ENCODE measurements around the gene SPACA7. TPM values are rescaled to one million over a fixed set of nuclear protein-coding genes. Genes with fewer than 3 reads are reported as not detected.
"Not testable (repeated sequence)": the region's sequence is repeated elsewhere in the genome, so short reads cannot be mapped to it uniquely, and the experiment has no call there.

The SPACA7 gene
- total RNA-seq, 1 donor = not detected

DNA sequence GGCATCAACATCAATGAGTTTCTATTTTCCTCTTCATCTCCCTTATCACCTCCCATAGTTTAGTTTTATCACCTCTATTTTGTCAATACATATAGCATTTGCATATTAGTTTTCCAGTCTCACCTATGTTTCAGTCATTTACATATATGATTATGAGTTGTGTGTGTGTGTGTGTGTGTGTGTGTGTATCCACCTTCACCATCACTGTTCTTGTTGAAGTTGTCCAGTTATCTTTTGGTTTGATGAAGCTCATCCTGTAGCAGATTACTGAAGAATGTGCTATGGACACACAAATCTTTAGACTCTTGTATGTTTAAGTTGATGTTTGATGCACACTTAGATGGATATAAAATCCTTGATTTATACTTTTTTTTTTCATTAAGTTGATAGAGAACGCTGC, 40.5 kb downstream of the SPACA7 start:
- TF ChIP-seq, protein P1, sequence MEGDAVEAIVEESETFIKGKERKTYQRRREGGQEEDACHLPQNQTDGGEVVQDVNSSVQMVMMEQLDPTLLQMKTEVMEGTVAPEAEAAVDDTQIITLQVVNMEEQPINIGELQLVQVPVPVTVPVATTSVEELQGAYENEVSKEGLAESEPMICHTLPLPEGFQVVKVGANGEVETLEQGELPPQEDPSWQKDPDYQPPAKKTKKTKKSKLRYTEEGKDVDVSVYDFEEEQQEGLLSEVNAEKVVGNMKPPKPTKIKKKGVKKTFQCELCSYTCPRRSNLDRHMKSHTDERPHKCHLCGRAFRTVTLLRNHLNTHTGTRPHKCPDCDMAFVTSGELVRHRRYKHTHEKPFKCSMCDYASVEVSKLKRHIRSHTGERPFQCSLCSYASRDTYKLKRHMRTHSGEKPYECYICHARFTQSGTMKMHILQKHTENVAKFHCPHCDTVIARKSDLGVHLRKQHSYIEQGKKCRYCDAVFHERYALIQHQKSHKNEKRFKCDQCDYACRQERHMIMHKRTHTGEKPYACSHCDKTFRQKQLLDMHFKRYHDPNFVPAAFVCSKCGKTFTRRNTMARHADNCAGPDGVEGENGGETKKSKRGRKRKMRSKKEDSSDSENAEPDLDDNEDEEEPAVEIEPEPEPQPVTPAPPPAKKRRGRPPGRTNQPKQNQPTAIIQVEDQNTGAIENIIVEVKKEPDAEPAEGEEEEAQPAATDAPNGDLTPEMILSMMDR (IDR thresholded peaks at IDR 0.05; ENCODE audit: insufficient read depth, low read depth, low read length) = no peak
- no peak for DNase-seq (ENCODE audit: low read depth)
- no peak overlapping the region for H3K4me3 ChIP-seq (ENCODE audit: low read depth, low read length)

DNA sequence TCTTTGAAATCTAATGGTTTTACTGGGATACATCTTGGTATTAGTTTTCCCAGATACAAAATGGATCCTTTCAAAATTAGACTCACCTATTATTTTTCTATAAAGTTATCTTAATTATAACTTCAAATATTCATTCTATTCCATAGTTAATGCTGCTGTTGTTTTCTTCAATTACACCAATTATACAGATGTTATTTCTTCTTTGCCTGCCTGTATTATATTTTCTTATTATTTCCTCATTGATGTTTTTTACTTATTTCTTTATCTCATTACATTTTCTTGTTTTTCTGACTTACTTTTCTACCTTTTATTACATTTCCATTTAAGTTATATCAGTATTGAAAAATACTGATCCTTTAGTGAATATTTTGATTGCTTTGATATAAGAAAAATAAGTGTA, 40.9 kb downstream of the SPACA7 start:
- no peak for DNase-seq (ENCODE audit: low read depth)
- TF ChIP-seq, protein P1 (IDR thresholded peaks at IDR 0.05; ENCODE audit: insufficient read depth, low read depth, low read length) = no peak
- H3K4me3 ChIP-seq (ENCODE audit: low read depth, low read length) = no peak overlapping the region

DNA sequence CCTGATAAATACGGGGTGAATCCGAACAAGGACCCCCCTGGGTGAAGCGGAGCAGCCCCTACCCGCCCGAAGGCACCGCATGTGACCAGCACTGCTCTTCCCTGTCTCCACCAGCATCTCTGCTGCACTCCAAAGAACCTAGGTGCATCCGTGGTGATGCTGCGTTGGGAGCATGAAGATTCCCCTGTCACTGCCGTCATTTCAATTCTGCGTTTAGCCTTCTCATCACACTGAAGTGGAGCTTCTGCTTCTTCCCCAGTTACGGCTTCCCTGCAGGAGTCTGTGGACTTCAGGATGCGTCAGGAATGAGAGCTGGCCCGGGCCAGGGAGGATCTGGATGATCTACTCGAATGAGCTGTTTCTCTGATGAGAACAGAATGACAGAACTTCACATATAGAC, 47.9 kb downstream of the SPACA7 start:
- no peak overlapping the region for H3K4me3 ChIP-seq (ENCODE audit: low read depth, low read length)
- TF ChIP-seq, protein P1 (IDR thresholded peaks at IDR 0.05; ENCODE audit: insufficient read depth, low read depth, low read length) = no peak
- no peak for DNase-seq (ENCODE audit: low read depth)

DNA sequence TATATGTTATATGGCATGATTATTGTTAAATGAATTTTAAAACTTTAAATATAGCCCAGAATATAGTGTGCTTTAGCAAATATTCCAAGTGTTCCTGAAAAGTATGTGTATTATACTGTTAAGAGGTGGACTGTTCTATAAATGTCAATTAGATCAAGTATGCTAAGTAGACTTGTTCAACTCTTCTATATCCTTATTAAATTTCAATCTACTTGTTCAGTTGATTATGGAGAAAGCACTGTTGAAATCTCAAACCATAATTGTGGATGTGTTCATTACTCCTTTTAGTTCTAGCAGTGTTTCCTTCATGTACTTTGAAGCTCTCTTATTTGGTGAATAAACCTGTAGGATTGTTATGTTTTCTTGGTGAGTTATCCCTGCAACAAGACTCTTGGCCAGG, 52.5 kb downstream of the SPACA7 start:
- no peak for DNase-seq (ENCODE audit: low read depth)
- no peak overlapping the region for H3K4me3 ChIP-seq (ENCODE audit: low read depth, low read length)
- TF ChIP-seq, protein P1 (IDR thresholded peaks at IDR 0.05; ENCODE audit: insufficient read depth, low read depth, low read length) = no peak

DNA sequence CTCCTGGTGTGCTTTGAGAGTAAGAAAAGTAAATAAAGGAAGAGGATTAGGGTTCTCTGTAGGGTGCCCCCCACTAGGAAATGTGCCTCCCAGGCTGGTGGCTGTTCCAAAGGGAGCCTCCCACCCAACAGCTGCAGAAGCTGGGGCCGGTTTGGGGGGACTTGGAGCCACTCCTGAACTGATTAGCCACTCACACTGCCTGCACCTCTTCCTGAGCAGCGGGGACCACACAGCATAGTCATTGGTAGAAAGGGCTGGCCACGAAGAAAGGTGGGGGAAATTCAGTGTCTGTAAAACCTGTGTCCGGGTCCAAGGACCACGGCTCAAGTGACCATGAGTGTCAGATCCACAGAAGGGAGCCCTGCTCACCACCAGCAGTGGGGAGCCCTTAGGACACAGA, 55.6 kb downstream of the SPACA7 start:
- no peak for DNase-seq (ENCODE audit: low read depth)
- no peak overlapping the region for H3K4me3 ChIP-seq (ENCODE audit: low read depth, low read length)
- TF ChIP-seq, protein P1 (IDR thresholded peaks at IDR 0.05; ENCODE audit: insufficient read depth, low read depth, low read length) = no peak

DNA sequence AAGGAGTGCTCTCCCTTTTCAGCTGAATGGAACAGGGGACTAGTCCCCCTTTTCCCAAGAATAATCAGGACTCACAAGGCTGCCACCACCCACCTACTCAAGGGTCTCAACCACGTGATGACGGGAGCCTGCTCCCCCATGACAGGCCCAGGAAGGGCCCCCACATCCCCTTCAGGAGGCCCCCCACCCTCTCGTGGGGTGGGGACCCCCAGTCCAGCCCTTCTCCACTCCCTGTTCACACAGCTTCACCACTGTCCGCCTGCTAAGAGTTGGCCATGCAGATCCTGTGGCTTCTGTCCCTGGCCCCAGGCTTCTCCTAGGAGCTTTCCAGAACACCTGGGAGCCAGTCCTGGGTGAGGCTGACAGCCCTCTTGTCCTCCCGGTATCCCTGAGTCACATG, 56.6 kb downstream of the SPACA7 start:
- DNase-seq (ENCODE audit: low read depth); H3K4me3 ChIP-seq (ENCODE audit: low read depth, low read length): not testable (repeated sequence)

DNA sequence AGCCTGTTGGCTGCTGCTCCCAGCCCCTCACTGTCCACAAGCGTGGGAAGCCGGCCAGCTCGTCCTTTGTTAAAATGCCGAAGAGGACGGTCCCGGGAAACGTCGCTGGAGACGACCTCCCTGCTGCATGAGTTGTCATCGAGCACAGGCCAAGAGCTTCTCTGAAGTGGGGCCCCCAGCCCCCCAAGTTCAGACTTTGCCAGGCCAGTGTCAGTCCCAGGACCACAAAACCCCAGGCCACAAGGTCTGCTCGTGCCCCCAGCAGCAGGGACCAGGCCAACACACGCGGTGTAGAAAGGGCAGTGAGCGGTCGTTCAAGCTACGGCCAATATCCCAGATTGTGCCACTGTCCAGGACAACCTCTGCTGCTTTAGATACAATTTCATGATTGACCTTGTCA, 57.4 kb downstream of the SPACA7 start:
- H3K4me3 ChIP-seq (ENCODE audit: low read depth, low read length); DNase-seq (ENCODE audit: low read depth): not testable (repeated sequence)

DNA sequence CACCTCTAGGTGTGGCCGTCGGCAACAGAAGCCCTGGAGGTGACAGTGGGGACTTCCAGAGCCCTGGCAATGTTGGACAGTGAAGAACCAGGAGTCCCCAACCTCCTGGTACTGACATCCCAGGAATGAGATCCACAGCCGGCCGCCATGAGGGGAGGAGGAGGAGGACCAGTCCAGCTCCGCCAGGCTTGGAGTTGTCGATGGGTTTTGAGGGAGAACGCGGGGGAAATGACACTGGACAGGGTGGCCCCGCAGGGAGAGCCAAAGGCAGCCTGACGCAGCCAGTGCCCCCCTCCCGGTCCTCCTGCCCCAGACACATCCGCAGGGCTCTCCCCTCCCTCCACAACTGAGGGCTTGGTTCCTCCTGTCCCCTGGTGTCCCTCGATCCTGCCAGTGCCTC, 57.9 kb downstream of the SPACA7 start:
- TF ChIP-seq, protein P1 (IDR thresholded peaks at IDR 0.05; ENCODE audit: insufficient read depth, low read depth, low read length) = no peak
- DNase-seq (ENCODE audit: low read depth) = no peak
- no peak overlapping the region for H3K4me3 ChIP-seq (ENCODE audit: low read depth, low read length)

Measured in fibroblast of villous mesenchyme (primary cell).